ACC112 (cell line): ENCODE results near the gene REV3L.

Experiments
- H2AFZ ChIP-seq: fragments of 200-600 bp; sonication (generic); one replicate; pipeline ENCODE4 v1.6.0; 2017; ENCODE audit warnings: antibody characterized with exemption, low read length; ENCODE audit not compliant: unreplicated experiment
- H3K27ac ChIP-seq: fragments of 200-600 bp; sonication (generic); 2 replicates; pipeline ENCODE4 v1.5.1; 2014; ENCODE audit warnings: low read depth, mild to moderate bottlenecking, antibody characterized with exemption, low read length, moderate library complexity
- H3K27me3 ChIP-seq: fragments of 200-600 bp; sonication (generic); 2 replicates; pipeline ENCODE4 v1.6.1; 2014; ENCODE audit warnings: mild to moderate bottlenecking, antibody characterized with exemption, low read length, moderate library complexity, mixed read lengths; ENCODE audit not compliant: insufficient read depth
- H3K36me3 ChIP-seq: fragments of 200-600 bp; sonication (generic); 2 replicates; pipeline ENCODE4 v1.6.1; 2016; ENCODE audit warnings: mild to moderate bottlenecking, antibody characterized with exemption, low read length, moderate library complexity, mixed read lengths; ENCODE audit not compliant: insufficient read depth
- H3K4me1 ChIP-seq: fragments of 200-600 bp; sonication (generic); one replicate; pipeline ENCODE4 v1.6.1; 2016; ENCODE audit warnings: low read length, mixed read lengths; ENCODE audit not compliant: insufficient read depth, unreplicated experiment, control insufficient read depth
- H3K4me3 ChIP-seq: fragments of 200-600 bp; sonication (generic); 2 replicates; pipeline ENCODE4 v1.5.1; 2014; ENCODE audit warnings: mild to moderate bottlenecking, low read depth, low read length
- H3K79me2 ChIP-seq: fragments of 200-600 bp; sonication (generic); one replicate; pipeline ENCODE4 v1.6.0; 2016; ENCODE audit warnings: low read length; ENCODE audit not compliant: control insufficient read depth, unreplicated experiment, insufficient read depth

Gene REV3L

GRCh38 chr6:111410371-111410770 lies 72.6 kb downstream of the REV3L start:
- no peaks in the 10 kb centered on the region for H3K4me1 ChIP-seq
- H3K27me3 ChIP-seq: no peaks in the 10 kb centered on the region
- no peak overlapping the region for H2AFZ ChIP-seq
- H3K36me3 ChIP-seq: peaks cover 20% of the 10 kb centered on the region
- peaks cover 9% of the 10 kb centered on the region for H3K79me2 ChIP-seq
- no peak overlapping the region for H3K4me3 ChIP-seq
- no peak overlapping the region for H3K27ac ChIP-seq

GRCh38 chr6:111409430-111409829 lies 73.6 kb downstream of the REV3L start:
- no peaks in the 10 kb centered on the region for H3K27me3 ChIP-seq
- H3K4me3 ChIP-seq: no peak overlapping the region
- peaks cover 21% of the 10 kb centered on the region for H3K36me3 ChIP-seq
- H3K4me1 ChIP-seq: no peaks in the 10 kb centered on the region
- no peak overlapping the region for H3K27ac ChIP-seq
- no peak overlapping the region for H2AFZ ChIP-seq
- H3K79me2 ChIP-seq: peaks cover under 1% of the 10 kb centered on the region

GRCh38 chr6:111407686-111408085 lies 75.3 kb downstream of the REV3L start:
- peaks cover 30% of the 10 kb centered on the region for H3K36me3 ChIP-seq
- H3K4me1 ChIP-seq: no peaks in the 10 kb centered on the region
- no peak overlapping the region for H3K4me3 ChIP-seq
- H3K27me3 ChIP-seq: no peaks in the 10 kb centered on the region
- no peak overlapping the region for H2AFZ ChIP-seq
- no peaks in the 10 kb centered on the region for H3K79me2 ChIP-seq
- H3K27ac ChIP-seq: no peak overlapping the region

- Histone ChIP-seq H3K79me2 (no peaks in the 10 kb centered on the region), H3K4me1 (no peaks in the 10 kb centered on the region), H3K27ac (no peak overlapping the region; the same call in 1 of the 2 replicates), H3K36me3 (peaks cover 30% of the 10 kb centered on the region), H3K27me3 (no peaks in the 10 kb centered on the region), H3K4me3 (no peak overlapping the region), H2AFZ (no peak overlapping the region)
These were observed 76.8 kb downstream of the REV3L start for GRCh38 chr6:111406200-111406721.

GRCh38 chr6:111403388-111403787 lies 79.6 kb downstream of the REV3L start:
- H3K79me2 ChIP-seq: no peaks in the 10 kb centered on the region
- H3K27me3 ChIP-seq: no peaks in the 10 kb centered on the region
- H3K36me3 ChIP-seq: peaks cover 38% of the 10 kb centered on the region
- H3K4me1 ChIP-seq: no peaks in the 10 kb centered on the region
- H3K4me3 ChIP-seq: no peak overlapping the region
- H3K27ac ChIP-seq: no peak overlapping the region
- H2AFZ ChIP-seq: no peak overlapping the region

- Histone ChIP-seq H3K4me1 (no peaks in the 10 kb centered on the region), H3K4me3 (no peak overlapping the region), H3K27ac (no peak overlapping the region), H2AFZ (no peak overlapping the region), H3K27me3 (no peaks in the 10 kb centered on the region), H3K36me3 (peaks cover 50% of the 10 kb centered on the region), H3K79me2 (no peaks in the 10 kb centered on the region)
These were observed 83.4 kb downstream of the REV3L start for GRCh38 chr6:111399626-111400025.

- no peak overlapping the region for H3K4me3 ChIP-seq
- no peaks in the 10 kb centered on the region for H3K27me3 ChIP-seq
- H2AFZ ChIP-seq: no peak overlapping the region
- H3K79me2 ChIP-seq: no peaks in the 10 kb centered on the region
- peaks cover 24% of the 10 kb centered on the region for H3K36me3 ChIP-seq
- no peak overlapping the region for H3K27ac ChIP-seq
- no peaks in the 10 kb centered on the region for H3K4me1 ChIP-seq
These were observed 94.3 kb downstream of the REV3L start for GRCh38 chr6:111388681-111389080.

- no peaks in the 10 kb centered on the region for H3K27me3 ChIP-seq
- no peaks in the 10 kb centered on the region for H3K79me2 ChIP-seq
- H3K36me3 ChIP-seq: peaks cover 29% of the 10 kb centered on the region
- no peak overlapping the region for H3K27ac ChIP-seq
- H2AFZ ChIP-seq: no peak overlapping the region
- peaks cover 5% of the 10 kb centered on the region for H3K4me1 ChIP-seq
- H3K4me3 ChIP-seq: no peak overlapping the region
These were observed 100.3 kb downstream of the REV3L start for GRCh38 chr6:111382476-111383294.

GRCh38 chr6:111381728-111382127 lies 101.3 kb downstream of the REV3L start:
- Histone ChIP-seq H3K27ac (no peak overlapping the region), H3K79me2 (no peaks in the 10 kb centered on the region), H3K27me3 (no peaks in the 10 kb centered on the region), H3K36me3 (peaks cover 27% of the 10 kb centered on the region), H2AFZ (no peak overlapping the region), H3K4me1 (peaks cover 5% of the 10 kb centered on the region), H3K4me3 (no peak overlapping the region)

GRCh38 chr6:111381123-111381522 lies 101.9 kb downstream of the REV3L start:
- no peaks in the 10 kb centered on the region for H3K79me2 ChIP-seq
- no peak overlapping the region for H2AFZ ChIP-seq
- peaks cover 33% of the 10 kb centered on the region for H3K36me3 ChIP-seq
- no peak overlapping the region for H3K4me3 ChIP-seq
- H3K27me3 ChIP-seq: no peaks in the 10 kb centered on the region
- H3K4me1 ChIP-seq: peaks cover 5% of the 10 kb centered on the region
- no peak overlapping the region for H3K27ac ChIP-seq

- H3K27ac ChIP-seq: no peak overlapping the region
- no peaks in the 10 kb centered on the region for H3K79me2 ChIP-seq
- no peak overlapping the region for H3K4me3 ChIP-seq
- no peak overlapping the region for H2AFZ ChIP-seq
- peaks cover 44% of the 10 kb centered on the region for H3K36me3 ChIP-seq
- H3K27me3 ChIP-seq: no peaks in the 10 kb centered on the region
- peaks cover 5% of the 10 kb centered on the region for H3K4me1 ChIP-seq
These were observed 103.2 kb downstream of the REV3L start for GRCh38 chr6:111379831-111380230.
